Caco-2 (cell line): ENCODE measurements around the gene EML3. TPM values are rescaled to one million over a fixed set of nuclear protein-coding genes. Genes with fewer than 3 reads are reported as not detected.

Experiments used
- BruUV-seq: library from RNA; stranded (reverse); fragments of 400-500 nt; replicated peaks from 2 replicates; lab custom pipeline; 2021; lab: Mats Ljungman, UMichigan
- CTCF ChIA-PET: fragments of 300-600 bp; sonication (Branson Sonifier 250); formaldehyde crosslinking; loops from one replicate; lab custom pipeline; 2022; ENCODE audit warnings: antibody characterized with exemption; lab: Charles Lee
- POLR2A ChIA-PET: fragments of 300-600 bp; sonication (Branson Sonifier 250); formaldehyde crosslinking; loops from one replicate; lab custom pipeline; 2022; ENCODE audit warnings: antibody characterized with exemption; lab: Charles Lee
- DNase-seq, 2 experiments: peaks; one replicate each; pipeline versions ENCODE4 v3.0.0 to v3.0.0-alpha.2; 2020 to 2022
- H3K27me3 ChIP-seq: replicated peaks from 2 replicates; pipeline ENCODE4 v1.6.0; 2011; ENCODE audit warnings: low read length; ENCODE audit not compliant: control insufficient read depth, insufficient read depth
- H3K36me3 ChIP-seq: 2 replicates; pipeline ENCODE4 v1.5.1; 2011; ENCODE audit warnings: low read length; ENCODE audit not compliant: control insufficient read depth, insufficient read depth
- H3K4me1 ChIP-seq: fragments of 250-450 bp; sonication (Bioruptor Pico); 2 replicates; pipeline ENCODE4 v1.5.1; 2020; ENCODE audit warnings: mild to moderate bottlenecking
- H3K4me3 ChIP-seq: 2 replicates; pipeline ENCODE4 v1.5.1; 2011; ENCODE audit warnings: low read depth, mild to moderate bottlenecking, control low read depth, low read length
- H3K9me3 ChIP-seq: fragments of 250-450 bp; sonication (Bioruptor Pico); 2 replicates; pipeline ENCODE4 v1.5.1; 2020; ENCODE audit warnings: mild to moderate bottlenecking, moderate library complexity
- H3K27ac Mint-ChIP-seq: one replicate; pipeline ENCODE4 v1.8.0; 2022; ENCODE audit warnings: mixed read lengths; ENCODE audit not compliant: unreplicated experiment
- H3K27me3 Mint-ChIP-seq: one replicate; pipeline ENCODE4 v1.8.0; 2022; ENCODE audit warnings: mixed read lengths; ENCODE audit not compliant: insufficient read depth, unreplicated experiment
- H3K36me3 Mint-ChIP-seq: one replicate; pipeline ENCODE4 v1.8.0; 2022; ENCODE audit warnings: mild to moderate bottlenecking, mixed read lengths; ENCODE audit not compliant: insufficient read depth, unreplicated experiment
- H3K4me1 Mint-ChIP-seq: one replicate; pipeline ENCODE4 v1.8.0; 2022; ENCODE audit warnings: low read depth, mixed read lengths; ENCODE audit not compliant: unreplicated experiment
- H3K4me3 Mint-ChIP-seq: one replicate; pipeline ENCODE4 v1.8.0; 2022; ENCODE audit warnings: mild to moderate bottlenecking, moderate library complexity, mixed read lengths; ENCODE audit not compliant: unreplicated experiment
- H3K9me3 Mint-ChIP-seq: one replicate; pipeline ENCODE4 v1.8.0; 2022; ENCODE audit warnings: mixed read lengths; ENCODE audit not compliant: unreplicated experiment
- CTCF ChIP-seq, 2 experiments: fragments of 200-600 bp in 1 of 2; IDR thresholded peaks; 1 replicate in 1 of 2; 2 replicates in 1 of 2; pipeline versions ENCODE4 v1.5.1 to v1.8.0; 2011 to 2022; ENCODE audit warnings: antibody characterized with exemption in 1 of 2, control low read depth in 1 of 2, inconsistent platforms in 1 of 2, low read depth in 1 of 2, low read length in 1 of 2, mild to moderate bottlenecking in 1 of 2, moderate library complexity in 1 of 2; ENCODE audit not compliant: insufficient read depth in 1 of 2, severe bottlenecking in 1 of 2, unreplicated experiment in 1 of 2
- intact Hi-C: fragments of 100-400 bp; cut with micrococcal nuclease; formaldehyde crosslinking; loops from one replicate; pipeline ENCODE4 v1.10.0; 2022; ENCODE audit not compliant: unreplicated experiment
- microRNA-seq: library from miRNA; unstranded; fragments of <30 nt; microRNA quantifications from one replicate; pipeline ENCODE4 v1.2.0, GENCODE V29; 2022
- total RNA-seq: library from RNA; stranded (reverse); gene quantifications from 2 replicates; pipeline ENCODE4 v1.2.3, GENCODE V29; 2022

EML3 gene
- total RNA-seq, 1 experiment from 2014 or later: 61.2 TPM

DNA sequence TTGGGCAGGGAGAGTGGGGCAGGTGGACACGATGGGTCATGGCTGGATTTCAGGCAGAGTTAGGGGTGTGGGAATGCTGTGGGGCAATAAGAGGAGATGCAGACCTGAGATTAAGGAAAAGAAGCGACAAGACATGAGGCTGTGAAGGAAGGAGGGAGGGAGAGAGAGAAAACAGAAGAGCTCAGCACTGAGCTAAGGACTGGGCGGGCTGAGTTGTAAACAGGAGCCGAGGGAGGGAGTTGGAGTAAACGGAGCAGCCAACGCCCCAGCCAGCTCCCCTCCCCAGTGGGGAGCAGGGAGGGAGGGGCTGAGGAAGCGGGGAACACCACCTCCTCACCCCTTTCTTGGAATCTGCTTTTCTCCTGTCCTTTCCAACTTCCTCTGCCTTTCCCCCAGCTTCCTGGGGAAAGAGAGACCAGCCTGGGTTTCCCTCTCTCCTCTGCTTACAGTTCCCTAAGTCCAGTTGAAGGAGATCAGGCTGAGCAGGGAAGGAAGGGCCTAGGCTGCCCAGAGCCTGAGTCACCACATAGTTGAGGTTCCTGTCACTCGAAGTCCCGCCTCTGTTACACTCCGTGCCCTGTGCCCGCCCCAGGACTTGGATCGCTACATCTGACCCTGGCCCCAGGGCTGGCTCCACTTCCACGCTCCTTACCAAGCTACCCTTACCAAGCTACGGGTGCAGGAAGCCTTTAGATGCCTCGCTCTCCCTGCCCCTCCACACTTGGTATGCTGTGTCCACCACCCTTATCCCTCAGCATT, 59.3 kb downstream of the EML3 start:
- peak; percentile 85 to 92 for DNase-seq
- ChIA-PET CTCF (interaction anchor here (0.6 to 2.7 kb wide), 14 partner anchors 10 to 224 kb away, joined by 3 to 31 read pairs (median 3); partner anchors contain the start of genes EEF1G, MTA2 and TUT1), POLR2A (interaction anchor here (0.6 to 2.5 kb wide), 6 partner anchors 8 to 72 kb away, joined by 3 to 34 read pairs (median 8); partner anchors contain the start of genes EEF1G and TUT1)
- Mint-ChIP-seq H3K4me1 (peaks cover 59% of the 10 kb centered on the region), H3K27ac (peak overlapping the region; percentile 96), H3K36me3 (peaks cover 84% of the 10 kb centered on the region), H3K9me3 (no peaks in the 10 kb centered on the region), H3K4me3 (peak overlapping the region; percentile 71), H3K27me3 (no peaks in the 10 kb centered on the region)
- no peaks in the 10 kb centered on the region for H3K9me3 ChIP-seq
- H3K4me1 ChIP-seq: peaks cover 89% of the 10 kb centered on the region
- no peaks in the 10 kb centered on the region for H3K36me3 ChIP-seq
- intact Hi-C loops: loop anchor here (2.0 kb wide), 1 partner anchor 56 kb away; no protein-coding TSS in a partner anchor
- no peaks in the 10 kb centered on the region for H3K27me3 ChIP-seq
- H3K4me3 ChIP-seq: peak overlapping the region; percentile 10; the same call in 1 of the 2 replicates
- TSS peak; percentile 87 for BruUV-seq
- TF ChIP-seq CTCF (IDR thresholded peaks at IDR 0.05; ENCODE audit: insufficient read depth in 1 of 2, low read depth in 1 of 2, low read length in 1 of 2, severe bottlenecking in 1 of 2, unreplicated experiment in 1 of 2): no peak

DNA sequence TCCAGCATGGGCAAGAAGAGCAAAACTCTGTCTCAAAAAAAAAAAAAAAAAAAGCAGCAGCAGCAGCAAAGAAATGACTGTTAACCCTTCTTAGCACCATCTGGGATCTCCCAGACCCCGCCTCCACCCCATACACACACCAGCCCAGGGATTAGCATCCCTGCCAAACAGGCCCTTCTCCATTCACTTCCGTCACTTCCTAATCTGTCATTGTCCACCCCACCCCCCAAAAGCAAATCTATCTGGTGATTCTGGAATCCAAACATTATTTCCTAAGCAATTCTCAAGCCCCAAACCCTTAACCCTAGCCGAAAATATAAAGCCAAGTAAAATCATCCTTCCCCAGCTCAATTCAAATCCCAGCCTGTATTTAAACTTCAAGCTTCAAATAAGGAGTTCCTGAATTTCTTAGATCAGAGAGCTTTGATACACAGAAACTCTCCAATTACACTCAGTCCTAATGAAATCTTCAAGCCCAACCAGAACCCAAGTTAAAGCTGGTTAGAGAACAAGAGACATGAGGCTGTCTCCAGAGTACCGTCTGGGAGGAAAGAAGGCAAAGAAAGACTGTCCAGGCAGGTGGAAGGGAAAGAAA, 60.0 kb downstream of the EML3 start:
- CTCF ChIA-PET: interaction anchor here (0.6 to 2.7 kb wide), 14 partner anchors 8 to 224 kb away, joined by 3 to 31 read pairs (median 4); partner anchors contain the start of genes EEF1G, MTA2 and TUT1
- Histone ChIP-seq H3K9me3 (no peaks in the 10 kb centered on the region), H3K4me3 (peak overlapping the region; percentile 10; the same call in 1 of the 2 replicates), H3K27me3 (no peaks in the 10 kb centered on the region), H3K36me3 (no peaks in the 10 kb centered on the region), H3K4me1 (peaks cover 89% of the 10 kb centered on the region)
- Mint-ChIP-seq H3K27me3 (no peaks in the 10 kb centered on the region), H3K27ac (peak overlapping the region; percentile 96), H3K4me1 (peaks cover 66% of the 10 kb centered on the region), H3K4me3 (peak overlapping the region; percentile 71), H3K9me3 (no peaks in the 10 kb centered on the region), H3K36me3 (peaks cover 80% of the 10 kb centered on the region)
- POLR2A ChIA-PET: interaction anchor here (1.0 to 2.5 kb wide), 5 partner anchors 8 to 72 kb away, joined by 4 to 34 read pairs (median 11); partner anchors contain the start of genes EEF1G and TUT1
- BruUV-seq: TSS peak; percentile 77
- no peak for TF ChIP-seq CTCF (IDR thresholded peaks at IDR 0.05; ENCODE audit: insufficient read depth in 1 of 2, low read depth in 1 of 2, low read length in 1 of 2, severe bottlenecking in 1 of 2, unreplicated experiment in 1 of 2)
- intact Hi-C loops: loop anchor here (2.0 kb wide), 1 partner anchor 56 kb away; no protein-coding TSS in a partner anchor
- DNase-seq: peak; percentile 76 to 80

Small RNAs within 50 kb of the gene (microRNA-seq; reads per million reads assigned to microRNA genes)
- 3.0 reads per million, percentile 19 among the genes with 10 or more reads in this experiment for gene MIR6747

Other genes starting within 250 kb of the EML3 start
- gene SCGB1A1, start 193.7 kb downstream of the EML3 start, total RNA-seq: not detected in 2 replicates
- 312 and 324 TPM in 2 replicates for gene AHNAK, start 66.0 kb downstream of the EML3 start, total RNA-seq
- 2,004 and 2,035 TPM in 2 replicates for gene EEF1G, start 38.9 kb downstream of the EML3 start, total RNA-seq
- 27.2 and 30.2 TPM in 2 replicates for gene TUT1, start 21.3 kb downstream of the EML3 start, total RNA-seq
- gene MTA2, start 10.9 kb downstream of the EML3 start, total RNA-seq: 134 and 135 TPM in 2 replicates
- gene ROM1, start 482 bp upstream of the EML3 start, total RNA-seq: 1.1 and 1.3 TPM in 2 replicates
- gene B3GAT3, start 9.2 kb upstream of the EML3 start, total RNA-seq: 37.2 and 37.6 TPM in 2 replicates
- 414 and 442 TPM in 2 replicates for gene GANAB, start 33.8 kb upstream of the EML3 start, total RNA-seq
- 22.2 TPM in 2 replicates for gene INTS5, start 40.5 kb upstream of the EML3 start, total RNA-seq
- 115 and 123 TPM in 2 replicates for gene C11orf98, start 52.4 kb upstream of the EML3 start, total RNA-seq
- 38.2 and 40.1 TPM in 2 replicates for gene CSKMT, start 52.5 kb upstream of the EML3 start, total RNA-seq
- 23.9 and 24.0 TPM in 2 replicates for gene UQCC3, start 58.9 kb upstream of the EML3 start, total RNA-seq
- 11.9 and 13.6 TPM in 2 replicates for gene LBHD1, start 59.5 kb upstream of the EML3 start, total RNA-seq
- 116 and 118 TPM in 2 replicates for gene UBXN1, start 66.3 kb upstream of the EML3 start, total RNA-seq
- 0.35 and 0.64 TPM in 2 replicates for gene LRRN4CL, start 76.8 kb upstream of the EML3 start, total RNA-seq
- 39.2 and 48.2 TPM in 2 replicates for gene BSCL2, start 94.6 kb upstream of the EML3 start, total RNA-seq
- not detected in 2 replicates for gene GNG3, start 94.9 kb upstream of the EML3 start, total RNA-seq
- gene HNRNPUL2, start 114.7 kb upstream of the EML3 start, total RNA-seq: 60.0 and 62.9 TPM in 2 replicates
- 47.0 and 53.6 TPM in 2 replicates for gene TTC9C, start 115.7 kb upstream of the EML3 start, total RNA-seq
- gene ZBTB3, start 141.4 kb upstream of the EML3 start, total RNA-seq: 8.2 and 10.9 TPM in 2 replicates
- gene POLR2G, start 148.8 kb upstream of the EML3 start, total RNA-seq: 139 TPM in 2 replicates
- 26.8 and 30.1 TPM in 2 replicates for gene TAF6L, start 158.6 kb upstream of the EML3 start, total RNA-seq
- 59.9 and 68.4 TPM in 2 replicates for gene TMEM179B, start 174.6 kb upstream of the EML3 start, total RNA-seq
- gene TMEM223, start 179.2 kb upstream of the EML3 start, total RNA-seq: 22.7 and 28.1 TPM in 2 replicates
- gene NXF1, start 192.7 kb upstream of the EML3 start, total RNA-seq: 77.5 and 77.6 TPM in 2 replicates
- gene STX5, start 219.3 kb upstream of the EML3 start, total RNA-seq: 39.9 and 44.2 TPM in 2 replicates
- 0.95 TPM in 1 of 2 replicates, not detected in the other for gene TEX54, start 220.1 kb upstream of the EML3 start, total RNA-seq
- 112 and 115 TPM in 2 replicates for gene WDR74, start 226.8 kb upstream of the EML3 start, total RNA-seq